HCT116 (cell line): Measurements from ENCODE around the gene CACNA1G. TPM values are rescaled to one million over a fixed set of nuclear protein-coding genes. Genes with fewer than 3 reads are reported as not detected.
A peak's percentile ranks its signal among the peaks of the same experiment; 100 is the strongest.

Source experiments
- ATAC-seq: fragments of 200-7000 bp; cut with Tn5 transposase; 2 replicates; pipeline ENCODE4 v1.9.1; 2020; ENCODE audit warnings: mild to moderate bottlenecking, moderate library complexity
- BruUV-seq: library from RNA; stranded (reverse); fragments of 400-500 nt; replicated peaks from 2 replicates; lab custom pipeline; 2021; lab: Mats Ljungman, UMichigan
- CTCF ChIA-PET: fragments of 300-600 bp; sonication (Branson Sonifier 250); formaldehyde crosslinking; loops from one replicate; lab custom pipeline; 2021; ENCODE audit warnings: antibody characterized with exemption; lab: Charles Lee
- POLR2A ChIA-PET: fragments of 300-600, 350-600 bp; sonication (Branson Sonifier 250); formaldehyde crosslinking; loops from one replicate; lab custom pipeline; 2021; ENCODE audit warnings: antibody characterized with exemption; lab: Charles Lee
- RAD21 ChIA-PET, 2 experiments: fragments of 300-600 bp; sonication (Branson Sonifier 250); formaldehyde crosslinking; loops; one replicate each; lab custom pipeline; 2023; ENCODE audit warnings: low total read pairs in 2 of 2; ENCODE audit not compliant: uncharacterized antibody in 2 of 2, unreplicated experiment in 2 of 2, low non-redundant PET in 1 of 2; lab: Charles Lee
- DNase-seq: peaks from one replicate; pipeline ENCODE4 v3.0.0-alpha.2; 2010; ENCODE audit warnings: low read depth, low spot score
- H2AFZ ChIP-seq: fragments of 200-600 bp; shearing (Covaris generic), sonication (generic); 2 replicates; pipeline ENCODE4 v1.6.1; 2017; ENCODE audit warnings: low read depth, mixed run types, mixed read lengths, antibody characterized with exemption, low read length; ENCODE audit not compliant: poor library complexity, severe bottlenecking
- H3K27ac ChIP-seq: 2 replicates; pipeline ENCODE4 v1.5.1; 2012; ENCODE audit warnings: low read depth, low read length
- H3K27me3 ChIP-seq: fragments of 200-600 bp; sonication (generic); 2 replicates; pipeline ENCODE4 v1.6.1; 2016; ENCODE audit warnings: mixed run types, low read length, mixed read lengths; ENCODE audit not compliant: insufficient read depth
- H3K36me3 ChIP-seq, 2 experiments: fragments of 200-500 bp in 1 of 2; fragments of 200-600 bp in 1 of 2; sonication (Bioruptor generic) in 1 of 2; sonication (generic) in 1 of 2; 2 replicates each; pipeline versions ENCODE4 v1.5.1 to v1.6.1; 2014 to 2016; ENCODE audit warnings: low read length in 2 of 2, inconsistent platforms in 1 of 2, mixed read lengths in 1 of 2, mixed run types in 1 of 2; ENCODE audit not compliant: insufficient read depth in 2 of 2, control insufficient read depth in 1 of 2
- H3K4me1 ChIP-seq, 2 experiments: fragments of 200-600 bp in 1 of 2; sonication (generic) in 1 of 2; 2 replicates each; pipeline versions ENCODE4 v1.5.1 to v1.6.1; 2012 to 2017; ENCODE audit warnings: low read length in 2 of 2, inconsistent platforms in 1 of 2, mild to moderate bottlenecking in 1 of 2, mixed read lengths in 1 of 2, mixed run types in 1 of 2, moderate library complexity in 1 of 2; ENCODE audit not compliant: insufficient read depth in 2 of 2, control insufficient read depth in 1 of 2
- H3K4me2 ChIP-seq: fragments of 200-600 bp; sonication (generic); 2 replicates; pipeline ENCODE4 v1.6.1; 2017; ENCODE audit warnings: mixed run types, low read length, mixed read lengths
- H3K4me3 ChIP-seq, 2 experiments: fragments of 200-600 bp in 1 of 2; sonication (generic) in 1 of 2; replicated peaks in 1 of 2; 2 replicates each; pipeline ENCODE4 v1.5.1; 2011 to 2016; ENCODE audit warnings: low read length in 2 of 2, control low read depth in 1 of 2, low read depth in 1 of 2, mild to moderate bottlenecking in 1 of 2, mixed read lengths in 1 of 2, mixed run types in 1 of 2
- H3K79me2 ChIP-seq: fragments of 200-600 bp; sonication (generic); 2 replicates; pipeline ENCODE4 v1.6.1; 2017; ENCODE audit warnings: mild to moderate bottlenecking, mixed run types, low read length, moderate library complexity, mixed read lengths; ENCODE audit not compliant: insufficient read depth
- H3K9ac ChIP-seq: fragments of 200-600 bp; sonication (generic); 2 replicates; pipeline ENCODE4 v1.6.1; 2016; ENCODE audit warnings: low read length, mixed read lengths
- H3K9me2 ChIP-seq: fragments of 200-600 bp; sonication (generic), shearing (Covaris generic); 2 replicates; pipeline ENCODE4 v1.6.1; 2017; ENCODE audit warnings: mixed run types, mild to moderate bottlenecking, moderate library complexity; ENCODE audit not compliant: insufficient read depth
- H3K9me3 ChIP-seq, 2 experiments: fragments of 200-500 bp in 1 of 2; fragments of 200-600 bp in 1 of 2; sonication (Bioruptor generic) in 1 of 2; sonication (generic) in 1 of 2; 2 replicates each; pipeline ENCODE4 v1.6.1; 2014 to 2017; ENCODE audit warnings: low read length in 2 of 2, mixed read lengths in 2 of 2, inconsistent platforms in 1 of 2, low read depth in 1 of 2, mild to moderate bottlenecking in 1 of 2, mixed run types in 1 of 2, moderate library complexity in 1 of 2; ENCODE audit not compliant: control insufficient read depth in 1 of 2, insufficient read depth in 1 of 2
- H4K20me1 ChIP-seq: fragments of 200-600 bp; sonication (generic), shearing (Covaris generic); 2 replicates; pipeline ENCODE4 v1.6.1; 2017; ENCODE audit warnings: mixed run types, mild to moderate bottlenecking, moderate library complexity; ENCODE audit not compliant: insufficient read depth
- CBX3 ChIP-seq: IDR thresholded peaks from 2 replicates; pipeline ENCODE4 v1.6.1; 2012; ENCODE audit warnings: low read depth
- CEBPB ChIP-seq: IDR thresholded peaks from 2 replicates; pipeline ENCODE4 v1.6.1; 2012; ENCODE audit warnings: low read depth
- CTCF ChIP-seq, 3 experiments: fragments of 200-600 bp in 1 of 3; sonication (generic) in 1 of 3; IDR thresholded peaks in 2 of 3; conservative IDR thresholded peaks in 1 of 3; 2 replicates each; pipeline ENCODE4 v1.5.1; 2012 to 2017; ENCODE audit warnings: low read depth in 2 of 3, low read length in 2 of 3, antibody characterized with exemption in 1 of 3, borderline replicate concordance in 1 of 3, control low read depth in 1 of 3, mild to moderate bottlenecking in 1 of 3, mixed read lengths in 1 of 3, mixed run types in 1 of 3, moderate library complexity in 1 of 3; ENCODE audit not compliant: insufficient read depth in 1 of 3
- EZH2 ChIP-seq: fragments of 200-600 bp; sonication (generic); IDR thresholded peaks from 2 replicates; pipeline ENCODE4 v1.6.1; 2017; ENCODE audit warnings: antibody characterized with exemption, mixed run types
- EZH2phosphoT487 ChIP-seq: fragments of 200-600 bp; IDR thresholded peaks from 2 replicates; pipeline ENCODE4 v1.6.1; 2018; ENCODE audit warnings: antibody characterized with exemption, borderline replicate concordance
- JUND ChIP-seq: IDR thresholded peaks from 2 replicates; pipeline ENCODE4 v1.6.1; 2012
- POLR2A ChIP-seq: IDR thresholded peaks from 2 replicates; pipeline ENCODE4 v1.7.0; 2011; ENCODE audit warnings: borderline replicate concordance; ENCODE audit not compliant: insufficient read depth, insufficient read length; ENCODE audit errors: extremely low read depth
- SIN3A ChIP-seq: IDR thresholded peaks from 2 replicates; pipeline ENCODE4 v1.6.1; 2012; ENCODE audit warnings: low read depth
- SRF ChIP-seq: IDR thresholded peaks from 2 replicates; pipeline ENCODE4 v1.6.1; 2012; ENCODE audit warnings: low read depth
- TCF7L2 ChIP-seq: IDR thresholded peaks from 2 replicates; pipeline ENCODE4 v1.7.0; 2011; ENCODE audit warnings: borderline replicate concordance, inconsistent platforms; ENCODE audit not compliant: insufficient read depth, insufficient read length; ENCODE audit errors: extremely low read depth
- ZNF274 ChIP-seq: fragments of 200-500 bp; sonication (Bioruptor generic); IDR thresholded peaks from 2 replicates; pipeline ENCODE4 v1.6.1; 2014; ENCODE audit warnings: mild to moderate bottlenecking, low read depth, low read length, inconsistent platforms
- intact Hi-C: fragments of 100-400 bp; cut with micrococcal nuclease; formaldehyde crosslinking; loops from 2 replicates; pipeline ENCODE4 v1.10.0; 2022
- total RNA-seq: library from RNA; stranded (reverse); gene quantifications from one replicate; pipeline ENCODE4 v1.2.1, GENCODE V29; 2021; ENCODE audit not compliant: unreplicated experiment

Gene CACNA1G
- total RNA-seq, 1 experiment from 2014 or later = 3.4 TPM

GRCh38 chr17:50531428-50532025 lies 29.0 kb upstream of the CACNA1G start:
- no peaks in the 10 kb centered on the region; the same call in 1 of the 2 replicates for H3K79me2 ChIP-seq
- RAD21 ChIA-PET = interaction anchor here in 1 of 2 experiments (0.6 kb wide), 1 partner anchor 642 kb away, joined by 3 read pairs; no protein-coding TSS in a partner anchor
- peak overlapping the region; percentile 78; the same call in 1 of the 2 replicates for H3K9ac ChIP-seq
- no peaks in the 10 kb centered on the region for H3K27me3 ChIP-seq
- H3K4me1 ChIP-seq = peaks cover 39 to 48% of the 10 kb centered on the region in 2 experiments
- H3K4me3 ChIP-seq = no peak overlapping the region
- no peak overlapping the region for H2AFZ ChIP-seq
- DNase-seq = no peak
- no peaks in the 10 kb centered on the region; a peak in 1 of 4 replicates for H3K36me3 ChIP-seq
- no TSS peak for BruUV-seq
- CTCF ChIA-PET = interaction anchor here (1.8 to 2.3 kb wide), 3 partner anchors 11 to 169 kb away, joined by 4 to 9 read pairs (median 6); no protein-coding TSS in a partner anchor
- H3K4me2 ChIP-seq = peak overlapping the region; percentile 99
- H3K9me3 ChIP-seq = no peaks in the 10 kb centered on the region
- no peak overlapping the region for H3K27ac ChIP-seq
- POLR2A ChIA-PET = interaction anchor here (1.3 kb wide), 1 partner anchor 11 kb away, joined by 3 read pairs; no protein-coding TSS in a partner anchor
- no peaks in the 10 kb centered on the region for H4K20me1 ChIP-seq
- TF ChIP-seq EZH2 (no peak), EZH2phosphoT487 (no peak), POLR2A (no peak), JUND (no peak), ZNF274 (no peak), SRF (no peak), CBX3 (no peak), TCF7L2 (no peak), CEBPB (no peak), CTCF (IDR thresholded peaks at IDR 0.05 in 2 of 3, conservative IDR thresholded peaks at IDR 0.05 in 1 of 3; ENCODE audit: borderline replicate concordance in 1 of 3, insufficient read depth in 1 of 3, low read depth in 2 of 3, low read length in 2 of 3) (no peak), SIN3A (no peak)
- intact Hi-C loops = no loop called here
- ATAC-seq = no peak
- H3K9me2 ChIP-seq = no peaks in the 10 kb centered on the region
